ENCODE results near the gene MAP3K15.

Gene MAP3K15

DNA sequence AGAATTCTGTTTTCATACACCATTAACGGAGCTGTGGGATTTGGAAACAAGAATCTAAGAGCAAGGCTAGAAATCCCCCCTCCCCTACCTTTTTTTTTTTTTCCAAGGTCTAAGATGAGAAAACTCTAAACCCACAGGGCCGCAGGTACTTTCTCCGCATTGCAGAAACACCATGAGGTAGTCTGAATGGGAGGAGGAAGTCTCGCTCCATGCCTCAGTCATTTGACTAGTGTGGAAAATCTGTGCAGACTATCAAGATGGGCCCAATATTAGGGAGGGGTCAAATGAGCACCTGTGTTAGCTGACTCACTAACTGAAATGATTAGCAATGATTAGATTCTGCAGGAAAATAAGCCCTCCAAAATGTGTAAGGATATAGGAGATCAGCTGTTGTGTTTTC, 40.9 kb upstream of the MAP3K15 start:
- TF ChIP-seq CTCF (IDR thresholded peaks at IDR 0.05) = no peak

DNA sequence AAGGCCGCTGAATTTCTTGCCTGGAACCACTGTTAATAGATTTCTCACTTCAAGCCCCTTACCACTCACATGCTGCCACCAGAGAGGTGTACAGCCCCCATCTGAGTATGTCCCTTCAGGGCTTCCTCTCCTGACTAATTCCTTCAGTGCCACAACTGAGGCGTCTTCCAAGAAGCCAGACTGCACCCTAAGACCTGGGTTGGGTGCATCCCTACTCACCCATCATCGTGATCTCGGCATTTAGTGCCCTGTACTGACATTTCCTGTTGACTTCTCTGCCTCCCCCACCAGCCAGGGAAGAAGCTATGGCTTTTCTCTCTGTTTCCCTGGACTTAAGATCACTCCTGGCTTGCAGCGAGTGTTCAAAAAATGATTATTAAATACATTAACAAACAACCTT, 40.4 kb upstream of the MAP3K15 start:
- no peak for TF ChIP-seq CTCF (IDR thresholded peaks at IDR 0.05)

GRCh38 chrX:19555236-19555635, 39.9 kb upstream of the MAP3K15 start:
- TF ChIP-seq CTCF (IDR thresholded peaks at IDR 0.05) = no peak

- no peak for TF ChIP-seq CTCF (IDR thresholded peaks at IDR 0.05)
Observed at GRCh38 chrX:19554786-19555185, 39.5 kb upstream of the MAP3K15 start.

DNA sequence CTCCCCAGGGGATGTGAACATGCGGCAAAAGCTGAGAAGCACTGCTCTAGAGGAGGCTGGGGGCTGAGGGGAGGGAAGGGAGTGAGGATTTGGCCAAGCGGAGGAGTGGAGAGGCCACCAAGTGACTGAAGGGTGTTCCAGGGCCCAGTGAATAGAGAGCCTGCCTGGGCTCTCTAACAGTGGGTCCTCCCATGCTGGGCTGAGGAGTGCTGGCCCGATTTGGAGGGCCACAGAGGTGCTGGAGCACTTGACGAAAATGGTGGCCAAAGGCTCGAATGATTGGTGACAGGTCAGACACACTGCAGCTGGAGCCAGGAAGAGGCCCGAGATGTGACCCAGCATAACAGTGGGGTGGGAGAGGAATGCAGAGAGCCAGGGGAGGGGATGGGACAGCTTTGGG, 37.5 kb upstream of the MAP3K15 start:
- TF ChIP-seq CTCF (IDR thresholded peaks at IDR 0.05) = no peak

GRCh38 chrX:19549838-19550237, 34.5 kb upstream of the MAP3K15 start:
- TF ChIP-seq CTCF (IDR thresholded peaks at IDR 0.05) = no peak

- no peak for TF ChIP-seq CTCF (IDR thresholded peaks at IDR 0.05)
Observed at GRCh38 chrX:19548934-19549333, 33.6 kb upstream of the MAP3K15 start.

- no peak for TF ChIP-seq CTCF (IDR thresholded peaks at IDR 0.05)
Observed at GRCh38 chrX:19548279-19548678, 33.0 kb upstream of the MAP3K15 start.

Measured in LNCAP (cell line).